Left lung (tissue), 10 donors: ENCODE data around the gene PPP1R10. TPM values are rescaled to one million over a fixed set of nuclear protein-coding genes. Genes with fewer than 3 reads are reported as not detected.

ENCODE experiments used
- ATAC-seq: fragments of 200-7000 bp; cut with Tn5 transposase; one replicate; pipeline ENCODE4 v1.9.1; 2020; ENCODE audit warnings: moderate library complexity
- DNase-seq, 4 donors: peaks; one replicate each; pipeline ENCODE4 v3.0.0-alpha.2; 2013 to 2020
- H3K27ac ChIP-seq, 2 donors: fragments of 200-600 bp; sonication (generic) in 1 of 2; one replicate each; pipeline versions ENCODE4 v1.5.0 to v1.8.0; 2020 to 2021
- H3K27me3 ChIP-seq, 2 donors: fragments of 200-600 bp; sonication (generic) in 1 of 2; one replicate each; pipeline versions ENCODE4 v1.5.0 to v1.8.0; 2020 to 2021
- H3K36me3 ChIP-seq, 2 donors: fragments of 200-600 bp; sonication (generic) in 1 of 2; one replicate each; pipeline versions ENCODE4 v1.5.0 to v1.8.0; 2020 to 2021
- H3K4me1 ChIP-seq, 2 donors: fragments of 200-600 bp; one replicate each; pipeline ENCODE4 v1.8.0; 2021
- H3K4me3 ChIP-seq, 2 donors: fragments of 200-600 bp; sonication (generic) in 1 of 2; one replicate each; pipeline versions ENCODE4 v1.5.0 to v1.8.0; 2020 to 2021; ENCODE audit warnings: mild to moderate bottlenecking in 1 of 2
- H3K9me3 ChIP-seq, 2 donors: fragments of 200-600 bp; sonication (generic) in 1 of 2; one replicate each; pipeline versions ENCODE4 v1.5.0 to v1.8.0; 2020 to 2021
- intact Hi-C, 2 donors: fragments of 100-400 bp; cut with DNase I; formaldehyde crosslinking; loops; one replicate each; pipeline versions ENCODE4 v1.11.2 to v1.14.2; 2022
- polyA plus RNA-seq, 6 donors: library from polyadenylated mRNA; unstranded; fragments of 120-200 nt; gene quantifications; one replicate each; pipeline ENCODE4 v1.2.1, GENCODE V29; 2013; ENCODE audit not compliant: insufficient read length in 6 of 6
- total RNA-seq, 2 donors: library from RNA; stranded (reverse); fragmentation: NEBNext Ultra II Directional; extraction: Animal tissue kit (Norgen Biotek cat#: 25700); gene quantifications; one replicate each; pipeline ENCODE4 v1.2.1, GENCODE V29; 2021
- TF ChIP-seq, protein P1 (sequence below), 2 donors: fragments of 200-600 bp; sonication (generic) in 1 of 2; IDR thresholded peaks; one replicate each; pipeline versions ENCODE4 v1.5.0 to v1.8.0; 2021; ENCODE audit warnings: antibody characterized with exemption in 2 of 2
- donor health status: DM: no; HTN: yes; CAD: no.
- donor health status: DM: no; HTN: no; CAD: no.

Gene PPP1R10
- total and polyA plus RNA-seq, 8 donors = 44.9 to 71.1 (median 49.6) TPM

DNA sequence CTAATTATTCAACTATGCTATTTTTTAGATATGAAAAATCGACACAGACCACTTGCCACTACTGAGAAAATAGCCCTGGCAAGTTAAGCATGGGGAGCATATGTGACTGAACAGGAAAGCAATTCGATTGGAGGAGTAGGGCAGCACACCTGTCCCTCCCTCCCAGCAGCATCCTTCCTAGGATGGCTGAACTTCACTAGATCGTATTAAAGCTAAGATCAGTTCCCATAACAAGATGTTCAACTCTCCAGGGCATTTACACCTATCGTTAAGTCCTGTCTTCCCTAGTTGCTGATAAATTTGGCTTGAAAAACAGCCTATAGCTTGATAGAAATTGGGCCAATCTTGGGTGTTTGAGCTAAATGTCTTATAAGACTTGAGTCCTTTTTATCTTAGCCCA, 7.0 kb downstream of the PPP1R10 start:
- Histone ChIP-seq H3K9me3 (no peaks in the 10 kb centered on the region), H3K4me1 (peaks cover 24 to 41% of the 10 kb centered on the region in 2 donors), H3K4me3 (no peak overlapping the region), H3K36me3 (peaks cover 0 to 59% of the 10 kb centered on the region in 2 donors), H3K27ac (no peak overlapping the region), H3K27me3 (no peaks in the 10 kb centered on the region)
- TF ChIP-seq, protein P1, sequence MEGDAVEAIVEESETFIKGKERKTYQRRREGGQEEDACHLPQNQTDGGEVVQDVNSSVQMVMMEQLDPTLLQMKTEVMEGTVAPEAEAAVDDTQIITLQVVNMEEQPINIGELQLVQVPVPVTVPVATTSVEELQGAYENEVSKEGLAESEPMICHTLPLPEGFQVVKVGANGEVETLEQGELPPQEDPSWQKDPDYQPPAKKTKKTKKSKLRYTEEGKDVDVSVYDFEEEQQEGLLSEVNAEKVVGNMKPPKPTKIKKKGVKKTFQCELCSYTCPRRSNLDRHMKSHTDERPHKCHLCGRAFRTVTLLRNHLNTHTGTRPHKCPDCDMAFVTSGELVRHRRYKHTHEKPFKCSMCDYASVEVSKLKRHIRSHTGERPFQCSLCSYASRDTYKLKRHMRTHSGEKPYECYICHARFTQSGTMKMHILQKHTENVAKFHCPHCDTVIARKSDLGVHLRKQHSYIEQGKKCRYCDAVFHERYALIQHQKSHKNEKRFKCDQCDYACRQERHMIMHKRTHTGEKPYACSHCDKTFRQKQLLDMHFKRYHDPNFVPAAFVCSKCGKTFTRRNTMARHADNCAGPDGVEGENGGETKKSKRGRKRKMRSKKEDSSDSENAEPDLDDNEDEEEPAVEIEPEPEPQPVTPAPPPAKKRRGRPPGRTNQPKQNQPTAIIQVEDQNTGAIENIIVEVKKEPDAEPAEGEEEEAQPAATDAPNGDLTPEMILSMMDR (IDR thresholded peaks at IDR 0.05) = no peak
- intact Hi-C loops = no loop called here
- no peak for ATAC-seq
- DNase-seq = no peak

DNA sequence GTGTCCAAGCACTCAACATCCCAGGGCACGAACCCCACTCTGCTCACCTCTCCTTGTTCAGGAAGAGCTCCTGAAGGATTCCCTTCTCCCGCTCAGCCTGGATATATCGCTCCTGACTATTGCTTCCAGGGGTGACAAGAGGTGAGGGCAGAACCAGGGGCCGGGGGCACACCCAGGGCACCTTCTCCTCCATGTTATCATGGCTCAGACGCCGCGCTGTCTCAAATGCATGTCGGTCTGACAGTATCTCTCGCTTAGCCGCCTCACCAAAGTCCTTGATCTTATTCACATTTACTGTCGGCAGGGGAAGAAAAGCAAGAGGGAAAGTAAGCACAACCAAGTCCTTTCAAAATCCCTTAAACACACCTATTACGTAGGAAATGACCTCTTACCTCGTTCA, 13.1 kb downstream of the PPP1R10 start:
- peaks cover 0 to 6% of the 10 kb centered on the region in 2 donors for H3K4me1 ChIP-seq
- DNase-seq (no peak), ATAC-seq (no peak)
- H3K4me3 ChIP-seq = no peak overlapping the region
- peaks cover 11 to 97% of the 10 kb centered on the region in 2 donors for H3K36me3 ChIP-seq
- TF ChIP-seq, protein P1 (IDR thresholded peaks at IDR 0.05) = no peak
- no peaks in the 10 kb centered on the region for H3K27me3 ChIP-seq
- no peak overlapping the region for H3K27ac ChIP-seq
- H3K9me3 ChIP-seq = no peaks in the 10 kb centered on the region
- intact Hi-C loops = no loop called here

DNA sequence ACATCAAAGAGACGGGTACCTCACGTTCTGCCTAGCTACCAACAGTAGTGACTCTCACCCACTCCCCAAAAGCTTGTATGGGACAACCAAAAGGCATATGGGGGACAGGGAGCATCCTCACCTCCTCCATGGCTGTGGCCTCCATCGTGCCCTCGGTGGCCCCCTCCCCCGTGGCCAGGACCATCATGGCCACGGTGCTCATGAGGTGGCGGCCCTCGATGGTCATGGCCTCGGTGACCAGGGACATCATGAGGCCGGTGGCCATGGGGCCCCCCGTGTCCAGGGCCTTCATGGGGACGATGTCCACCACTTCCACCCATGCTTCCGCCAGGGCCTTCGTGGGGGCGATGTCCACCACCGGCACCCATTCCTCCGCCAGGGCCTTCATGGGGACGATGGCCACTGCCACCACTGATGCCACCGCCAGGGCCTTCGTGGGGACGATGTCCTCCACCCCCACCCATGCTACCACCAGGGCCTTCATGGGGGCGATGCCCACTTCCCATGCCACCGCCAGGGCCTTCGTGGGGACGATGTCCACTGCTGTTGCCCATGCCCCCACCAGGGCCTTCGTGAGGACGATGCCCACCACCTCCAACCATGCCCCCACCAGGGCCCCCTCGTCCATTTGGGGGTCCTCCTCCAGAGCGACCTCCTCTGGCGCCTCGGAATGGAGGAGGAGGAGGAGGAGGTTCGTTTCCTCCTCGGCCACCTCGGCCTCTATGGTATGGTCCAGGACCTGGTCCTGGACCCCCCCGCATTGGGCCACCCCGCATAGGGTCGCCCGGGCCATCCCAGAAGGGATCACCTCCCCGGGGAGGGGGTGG, 15.0 kb downstream of the PPP1R10 start:
- Histone ChIP-seq H3K4me1 (no peaks in the 10 kb centered on the region), H3K27me3 (no peaks in the 10 kb centered on the region), H3K36me3 (peaks cover 11 to 79% of the 10 kb centered on the region in 2 donors), H3K9me3 (no peaks in the 10 kb centered on the region), H3K4me3 (no peak overlapping the region), H3K27ac (no peak overlapping the region)
- ATAC-seq (peak; percentile 6), DNase-seq (no peak)
- TF ChIP-seq, protein P1 (IDR thresholded peaks at IDR 0.05) = no peak
- intact Hi-C loops = no loop called here

DNA sequence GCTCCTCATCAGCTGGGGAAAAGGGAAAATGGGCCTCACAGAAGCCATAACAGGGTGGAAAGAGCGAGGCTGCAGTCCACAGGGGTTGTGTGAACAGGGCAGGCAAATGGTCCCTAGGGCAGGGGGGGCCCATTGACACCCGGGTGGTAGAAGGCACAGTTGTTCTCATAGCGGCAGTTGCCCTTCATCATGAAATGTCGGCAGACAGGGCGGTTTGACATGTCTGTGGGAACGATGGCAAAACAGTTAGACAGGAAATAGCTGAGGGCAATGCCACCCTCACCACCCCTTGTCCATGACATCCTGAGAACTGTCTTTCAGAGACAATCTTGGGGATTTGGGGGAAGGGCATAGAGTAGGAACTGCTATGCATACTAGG, 15.6 kb downstream of the PPP1R10 start:
- no peak for ATAC-seq
- intact Hi-C loops = no loop called here

DNA sequence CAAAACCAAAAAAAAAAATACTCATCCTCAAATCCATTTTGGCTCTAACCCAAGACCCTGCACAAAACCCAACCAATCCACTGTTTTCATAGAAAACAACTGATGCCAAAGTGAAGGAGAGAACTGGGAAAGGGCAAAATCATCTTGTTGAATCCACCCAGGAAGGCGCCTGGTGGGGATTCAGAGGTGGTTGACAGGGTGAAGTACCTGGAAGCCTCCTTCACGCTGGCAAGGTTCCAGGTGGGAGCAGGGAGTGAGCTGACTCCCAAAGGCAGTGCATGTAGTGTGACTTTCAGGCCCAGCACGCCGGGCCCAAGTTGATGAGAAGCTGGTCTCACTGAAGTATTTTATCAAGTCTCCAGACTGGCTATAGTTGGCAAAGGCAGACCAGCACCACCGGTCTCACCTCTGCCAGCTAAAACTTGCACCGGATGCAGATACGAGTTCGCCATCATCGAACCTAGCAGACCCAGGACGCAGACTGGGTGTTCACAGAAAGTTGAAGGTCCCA, 16.5 kb downstream of the PPP1R10 start:
- ATAC-seq (no peak), DNase-seq (peak in 1 of 4 donors; percentile 39)
- Histone ChIP-seq H3K27me3 (no peaks in the 10 kb centered on the region), H3K9me3 (no peaks in the 10 kb centered on the region), H3K27ac (no peak overlapping the region), H3K4me1 (no peaks in the 10 kb centered on the region), H3K36me3 (peaks cover 11 to 73% of the 10 kb centered on the region in 2 donors), H3K4me3 (no peak overlapping the region)
- TF ChIP-seq, protein P1 (IDR thresholded peaks at IDR 0.05) = no peak
- intact Hi-C loops = no loop called here

More for the DNA sequence above, 15.6 kb downstream of the PPP1R10 start:
- peaks cover 11 to 79% of the 10 kb centered on the region in 2 donors for H3K36me3 ChIP-seq
- no peak for DNase-seq
- H3K27ac ChIP-seq = no peak overlapping the region
- TF ChIP-seq, protein P1 (IDR thresholded peaks at IDR 0.05) = no peak
- H3K9me3 ChIP-seq = no peaks in the 10 kb centered on the region
- no peaks in the 10 kb centered on the region for H3K4me1 ChIP-seq
- no peak overlapping the region for H3K4me3 ChIP-seq
- H3K27me3 ChIP-seq = no peaks in the 10 kb centered on the region
